Ectodermal cell (in vitro differentiated cells): ENCODE data around the gene DMTF1.

Experiments
- H3K27ac ChIP-seq: 2 replicates; pipeline ENCODE4 v1.7.0; 2013; ENCODE audit warnings: mild to moderate bottlenecking, low read depth, low read length; ENCODE audit not compliant: insufficient read depth, poor library complexity, severe bottlenecking
- H3K27me3 ChIP-seq: 2 replicates; pipeline ENCODE4 v1.7.0; 2013; ENCODE audit warnings: mild to moderate bottlenecking, low read length; ENCODE audit not compliant: insufficient read depth, control insufficient read depth, poor library complexity, severe bottlenecking
- H3K36me3 ChIP-seq: one replicate; pipeline ENCODE4 v1.7.0; 2013; ENCODE audit warnings: low read length; ENCODE audit not compliant: control insufficient read depth, insufficient read depth
- H3K4me1 ChIP-seq: one replicate; pipeline ENCODE4 v1.7.0; 2013; ENCODE audit warnings: low read length; ENCODE audit not compliant: control insufficient read depth, insufficient read depth
- H3K4me3 ChIP-seq: 2 replicates; pipeline ENCODE4 v1.7.0; 2013; ENCODE audit warnings: low read depth, low read length, control low read depth; ENCODE audit not compliant: insufficient read depth
- H3K9me3 ChIP-seq: 2 replicates; pipeline ENCODE4 v1.7.0; 2013; ENCODE audit warnings: mild to moderate bottlenecking, low read length, moderate library complexity; ENCODE audit not compliant: control insufficient read depth
- WGBS, 2 experiments: methylation state at CpG; one replicate each; pipeline ENCODE4 v1.1.7; 2013; ENCODE audit warnings: missing lambda C conversion rate in 2 of 2; 5-methylcytosine and 5-hydroxymethylcytosine counted together

DMTF1 gene

GRCh38 chr7:87159538-87159937 lies 7.3 kb downstream of the DMTF1 start:
- WGBS, 2 experiments, result 100% methylated on average over 1 of the region's 2 CpGs; no CpG with 5 or more reads in 1 of the 2 experiments
- Histone ChIP-seq H3K27ac (no peak overlapping the region), H3K36me3 (no peaks in the 10 kb centered on the region), H3K27me3 (no peaks in the 10 kb centered on the region), H3K9me3 (no peaks in the 10 kb centered on the region), H3K4me1 (peaks cover 10% of the 10 kb centered on the region), H3K4me3 (no peak overlapping the region)

- no peaks in the 10 kb centered on the region for H3K27me3 ChIP-seq
- H3K27ac ChIP-seq, result no peak overlapping the region
- no peak overlapping the region for H3K4me3 ChIP-seq
- no peaks in the 10 kb centered on the region for H3K9me3 ChIP-seq
- H3K36me3 ChIP-seq, result peaks cover 32% of the 10 kb centered on the region
- H3K4me1 ChIP-seq, result no peaks in the 10 kb centered on the region
- WGBS, 2 experiments, result 82 to 100% methylated on average over 2 of the region's 2 CpGs
Observed at GRCh38 chr7:87164433-87164832, 12.2 kb downstream of the DMTF1 start.

GRCh38 chr7:87170828-87171227 lies 18.6 kb downstream of the DMTF1 start:
- 96 to 98% methylated on average over 2 to 3 of the region's 3 CpGs for WGBS, 2 experiments
- H3K4me1 ChIP-seq, result no peaks in the 10 kb centered on the region
- H3K27ac ChIP-seq, result no peak overlapping the region
- no peak overlapping the region for H3K4me3 ChIP-seq
- H3K27me3 ChIP-seq, result no peaks in the 10 kb centered on the region
- no peaks in the 10 kb centered on the region for H3K9me3 ChIP-seq
- H3K36me3 ChIP-seq, result peaks cover 57% of the 10 kb centered on the region

GRCh38 chr7:87171282-87171934 lies 19.2 kb downstream of the DMTF1 start:
- no peak overlapping the region for H3K4me3 ChIP-seq
- no peaks in the 10 kb centered on the region for H3K9me3 ChIP-seq
- no peaks in the 10 kb centered on the region for H3K27me3 ChIP-seq
- no peak overlapping the region for H3K27ac ChIP-seq
- H3K36me3 ChIP-seq, result peaks cover 54% of the 10 kb centered on the region
- H3K4me1 ChIP-seq, result no peaks in the 10 kb centered on the region

- Histone ChIP-seq H3K27ac (no peak overlapping the region), H3K27me3 (no peaks in the 10 kb centered on the region), H3K4me3 (no peak overlapping the region), H3K9me3 (no peaks in the 10 kb centered on the region), H3K4me1 (no peaks in the 10 kb centered on the region), H3K36me3 (peaks cover 44% of the 10 kb centered on the region)
- 100% methylated on average over 1 of the region's 1 CpG for WGBS, 2 experiments
Observed at GRCh38 chr7:87173471-87173870, 21.2 kb downstream of the DMTF1 start.

- H3K4me3 ChIP-seq, result no peak overlapping the region
- peaks cover 41% of the 10 kb centered on the region for H3K36me3 ChIP-seq
- H3K4me1 ChIP-seq, result no peaks in the 10 kb centered on the region
- H3K9me3 ChIP-seq, result no peaks in the 10 kb centered on the region
- H3K27me3 ChIP-seq, result no peaks in the 10 kb centered on the region
- H3K27ac ChIP-seq, result no peak overlapping the region
- 90 to 91% methylated on average over 2 of the region's 4 CpGs for WGBS, 2 experiments
Observed at GRCh38 chr7:87178320-87178719, 26.1 kb downstream of the DMTF1 start.

- Histone ChIP-seq H3K27ac (no peak overlapping the region), H3K4me1 (no peaks in the 10 kb centered on the region), H3K4me3 (no peak overlapping the region), H3K9me3 (no peaks in the 10 kb centered on the region), H3K36me3 (peaks cover 41% of the 10 kb centered on the region), H3K27me3 (no peaks in the 10 kb centered on the region)
- 94 to 97% methylated on average over 2 to 3 of the region's 3 CpGs for WGBS, 2 experiments
Observed at GRCh38 chr7:87179180-87179579, 26.9 kb downstream of the DMTF1 start.

- Histone ChIP-seq H3K27me3 (no peaks in the 10 kb centered on the region), H3K9me3 (no peaks in the 10 kb centered on the region), H3K4me1 (no peaks in the 10 kb centered on the region), H3K36me3 (peaks cover 81% of the 10 kb centered on the region), H3K4me3 (no peak overlapping the region), H3K27ac (no peak overlapping the region)
- WGBS, 2 experiments, result 89 to 92% methylated on average over 2 of the region's 2 CpGs
Observed at GRCh38 chr7:87187120-87187519, 34.9 kb downstream of the DMTF1 start.

- no peaks in the 10 kb centered on the region for H3K4me1 ChIP-seq
- H3K9me3 ChIP-seq, result no peaks in the 10 kb centered on the region
- no peak overlapping the region for H3K27ac ChIP-seq
- H3K27me3 ChIP-seq, result no peaks in the 10 kb centered on the region
- H3K4me3 ChIP-seq, result no peak overlapping the region
- WGBS, 2 experiments, result 96 to 97% methylated on average over 2 of the region's 2 CpGs
- peaks cover 78% of the 10 kb centered on the region for H3K36me3 ChIP-seq
Observed at GRCh38 chr7:87188930-87189329, 36.7 kb downstream of the DMTF1 start.

- WGBS, 2 experiments, result 93 to 100% methylated on average over 3 of the region's 3 CpGs
- no peak overlapping the region for H3K27ac ChIP-seq
- no peak overlapping the region for H3K4me3 ChIP-seq
- no peaks in the 10 kb centered on the region for H3K9me3 ChIP-seq
- H3K36me3 ChIP-seq, result peaks cover 80% of the 10 kb centered on the region
- no peaks in the 10 kb centered on the region for H3K4me1 ChIP-seq
- H3K27me3 ChIP-seq, result no peaks in the 10 kb centered on the region
Observed at GRCh38 chr7:87190783-87191182, 38.5 kb downstream of the DMTF1 start.
